H1 (cell line): ENCODE data around the gene CD300LF. TPM values are rescaled to one million over a fixed set of nuclear protein-coding genes. Genes with fewer than 3 reads are reported as not detected.

Source experiments
- CTCF ChIA-PET: fragments of 300-600 bp; sonication (Branson Sonifier 250); formaldehyde crosslinking; loops from one replicate; lab custom pipeline; 2021; ENCODE audit not compliant: partially characterized antibody; lab: Charles Lee
- POLR2A ChIA-PET: fragments of 300-600 bp; sonication (Branson Sonifier 250); formaldehyde crosslinking; loops from one replicate; lab custom pipeline; 2021; ENCODE audit warnings: inconsistent platforms; ENCODE audit not compliant: partially characterized antibody; lab: Charles Lee
- DNase-seq, 2 experiments: peaks; one replicate each; pipeline versions ENCODE4 v3.0.0 to v3.0.0-alpha.2; 2010 to 2022; ENCODE audit warnings: low spot score in 2 of 2, low read depth in 1 of 2, mixed read lengths in 1 of 2
- FAIRE-seq: peaks from 2 replicates; lab custom pipeline; 2011; peaks lifted over from hg19 to GRCh38; lab: Jason Lieb, UNC
- H2AFZ ChIP-seq: 2 replicates; pipeline ENCODE4 v1.8.1; 2012; ENCODE audit warnings: low read length, inconsistent platforms
- H2AK5ac ChIP-seq: 2 replicates; pipeline ENCODE4 v1.6.1; 2013; ENCODE audit warnings: low read depth, low read length
- H2BK120ac ChIP-seq: replicated peaks from 2 replicates; pipeline ENCODE3; 2013; ENCODE audit warnings: low read depth, low read length, inconsistent platforms
- H2BK12ac ChIP-seq: 2 replicates; pipeline ENCODE4 v1.6.1; 2013; ENCODE audit warnings: low read depth, low read length
- H2BK15ac ChIP-seq: 2 replicates; pipeline ENCODE4 v1.6.1; 2013; ENCODE audit warnings: low read length
- H2BK20ac ChIP-seq: 2 replicates; pipeline ENCODE4 v1.6.1; 2013; ENCODE audit warnings: low read length
- H2BK5ac ChIP-seq: 2 replicates; pipeline ENCODE4 v1.6.1; 2013; ENCODE audit warnings: low read depth, low read length
- H3K14ac ChIP-seq: 2 replicates; pipeline ENCODE4 v1.6.1; 2013; ENCODE audit warnings: inconsistent platforms; ENCODE audit not compliant: insufficient read length
- H3K18ac ChIP-seq: 2 replicates; pipeline ENCODE4 v1.6.1; 2013; ENCODE audit warnings: low read length; ENCODE audit errors: extremely low read depth
- H3K23ac ChIP-seq: 2 replicates; pipeline ENCODE4 v1.6.1; 2013; ENCODE audit warnings: inconsistent platforms; ENCODE audit not compliant: insufficient read length
- H3K23me2 ChIP-seq: 2 replicates; pipeline ENCODE4 v1.6.1; 2013; ENCODE audit warnings: low read depth, low read length
- H3K27ac ChIP-seq: 2 replicates; pipeline ENCODE4 v1.6.1; 2011; ENCODE audit warnings: low read depth, low read length, inconsistent platforms
- H3K27me3 ChIP-seq, 4 experiments: replicated peaks in 1 of 4; 1 replicate in 1 of 4; 2 replicates in 3 of 4; pipeline versions ENCODE4 v1.6.1 to v1.8.1; 2011 to 2013; ENCODE audit warnings: low read length in 3 of 4, mild to moderate bottlenecking in 3 of 4, inconsistent platforms in 2 of 4, mixed read lengths in 2 of 4, moderate library complexity in 1 of 4; ENCODE audit not compliant: control insufficient read depth in 3 of 4, insufficient read depth in 3 of 4; ENCODE audit errors: extremely low read depth in 1 of 4
- H3K36me3 ChIP-seq, 4 experiments: 2 replicates each; pipeline versions ENCODE4 v1.6.1 to v1.8.1; 2011 to 2013; ENCODE audit warnings: mild to moderate bottlenecking in 4 of 4, low read length in 3 of 4, moderate library complexity in 2 of 4, control low read depth in 1 of 4, inconsistent platforms in 1 of 4; ENCODE audit not compliant: insufficient read depth in 4 of 4, control insufficient read depth in 2 of 4
- H3K4ac ChIP-seq: replicated peaks from 2 replicates; pipeline ENCODE3; 2013; ENCODE audit warnings: low read length, low read depth, mixed read lengths, inconsistent platforms; ENCODE audit not compliant: insufficient read length
- H3K4me1 ChIP-seq, 4 experiments: replicated peaks in 1 of 4; 1 replicate in 1 of 4; 2 replicates in 3 of 4; pipeline versions ENCODE4 v1.6.1 to v1.8.1; 2011 to 2013; ENCODE audit warnings: low read length in 3 of 4, inconsistent platforms in 2 of 4, mixed read lengths in 1 of 4; ENCODE audit not compliant: insufficient read depth in 4 of 4, control insufficient read depth in 3 of 4
- H3K4me2 ChIP-seq, 2 experiments: 2 replicates each; pipeline versions ENCODE4 v1.6.1 to v1.8.1; 2011 to 2013; ENCODE audit warnings: low read depth in 2 of 2, low read length in 2 of 2, control low read depth in 1 of 2, inconsistent platforms in 1 of 2, mild to moderate bottlenecking in 1 of 2; ENCODE audit not compliant: insufficient read depth in 1 of 2
- H3K4me3 ChIP-seq, 4 experiments: fragments of 200-600, 300-600 bp in 1 of 4; sonication (generic), shearing (Covaris generic), sonication (Bioruptor Twin) in 1 of 4; 2 replicates each; pipeline versions ENCODE4 v1.5.1 to v1.8.1; 2011 to 2016; ENCODE audit warnings: low read length in 4 of 4, low read depth in 3 of 4, control low read depth in 2 of 4, inconsistent platforms in 2 of 4, mild to moderate bottlenecking in 2 of 4, mixed read lengths in 1 of 4, moderate library complexity in 1 of 4; ENCODE audit not compliant: insufficient read depth in 2 of 4; ENCODE audit errors: extremely low read depth in 1 of 4
- H3K56ac ChIP-seq: replicated peaks from 2 replicates; pipeline ENCODE3; 2013; ENCODE audit warnings: low read depth, mild to moderate bottlenecking, mixed read lengths, low read length, inconsistent platforms; ENCODE audit not compliant: insufficient read length
- H3K79me1 ChIP-seq: 2 replicates; pipeline ENCODE4 v1.6.1; 2013; ENCODE audit warnings: low read depth, low read length, control low read depth
- H3K79me2 ChIP-seq, 2 experiments: 2 replicates each; pipeline versions ENCODE4 v1.6.1 to v1.8.1; 2012 to 2013; ENCODE audit warnings: low read length in 2 of 2, mild to moderate bottlenecking in 2 of 2, inconsistent platforms in 1 of 2; ENCODE audit not compliant: insufficient read depth in 2 of 2, control insufficient read depth in 1 of 2
- H3K9ac ChIP-seq, 4 experiments: replicated peaks in 1 of 4; 1 replicate in 1 of 4; 2 replicates in 3 of 4; pipeline versions ENCODE4 v1.6.1 to v1.8.1; 2011 to 2013; ENCODE audit warnings: low read depth in 3 of 4, low read length in 3 of 4, control low read depth in 2 of 4, mild to moderate bottlenecking in 2 of 4, moderate library complexity in 2 of 4, inconsistent platforms in 1 of 4; ENCODE audit errors: extremely low read depth in 1 of 4
- H3K9me3 ChIP-seq, 2 experiments: 2 replicates each; pipeline versions ENCODE4 v1.6.1 to v1.8.1; 2012 to 2013; ENCODE audit warnings: mild to moderate bottlenecking in 2 of 2, moderate library complexity in 2 of 2, control low read depth in 1 of 2, inconsistent platforms in 1 of 2, low read depth in 1 of 2, low read length in 1 of 2, mixed read lengths in 1 of 2; ENCODE audit not compliant: insufficient read depth in 2 of 2
- H4K20me1 ChIP-seq, 2 experiments: replicated peaks in 1 of 2; 2 replicates each; pipeline versions ENCODE3 to v1.8.1; 2011 to 2013; ENCODE audit warnings: inconsistent platforms in 2 of 2, low read length in 2 of 2, mild to moderate bottlenecking in 1 of 2; ENCODE audit not compliant: insufficient read depth in 2 of 2, control insufficient read depth in 1 of 2
- H4K5ac ChIP-seq: 2 replicates; pipeline ENCODE4 v1.6.1; 2013; ENCODE audit warnings: low read length, low read depth, mixed read lengths, inconsistent platforms; ENCODE audit not compliant: insufficient read length
- H4K8ac ChIP-seq: 2 replicates; pipeline ENCODE4 v1.8.0; 2013; ENCODE audit warnings: mild to moderate bottlenecking, moderate library complexity, low read length, inconsistent platforms; ENCODE audit not compliant: insufficient read depth; ENCODE audit errors: extremely low read depth
- H4K91ac ChIP-seq: replicated peaks from 2 replicates; pipeline ENCODE3; 2013; ENCODE audit warnings: low read length, mixed read lengths, inconsistent platforms; ENCODE audit not compliant: insufficient read length
- SAP30 ChIP-seq: fragments of 300-600 bp; sonication (generic); IDR thresholded peaks from 2 replicates; pipeline ENCODE4 v1.7.1; 2012; ENCODE audit warnings: low read length, moderate library complexity, mild to moderate bottlenecking, inconsistent platforms; ENCODE audit not compliant: insufficient read depth, insufficient replicate concordance
- YY1 ChIP-seq: IDR thresholded peaks from 2 replicates; pipeline ENCODE4 v1.6.1; 2011; ENCODE audit warnings: low read depth, mild to moderate bottlenecking, low read length
- WGBS, 2 experiments: shearing (Covaris generic) in 1 of 2; methylation state at CpG; one replicate each; pipeline versions ENCODE4 v1.1.6 to v1.1.7; 2013 to 2015; ENCODE audit warnings: low lambda C conversion rate in 2 of 2, mixed read lengths in 2 of 2, inconsistent platforms in 1 of 2, low coverage in 1 of 2, missing lambda C conversion rate in 1 of 2; ENCODE audit not compliant: insufficient replicate concordance in 2 of 2, insufficient coverage in 1 of 2, insufficient read length in 1 of 2; ENCODE audit errors: extremely low coverage in 1 of 2, missing lambda C conversion rate in 1 of 2; 5-methylcytosine and 5-hydroxymethylcytosine counted together
- polyA plus RNA-seq, 7 experiments: library from polyadenylated mRNA; depleted of rRNA in 3 of 7; stranded (reverse) in 5 of 7; unstranded in 2 of 7; fragments of >200 nt in 5 of 7; fragments of 200-250 nt in 2 of 7; gene quantifications; 1 replicate in 5 of 7; 2 replicates in 1 of 7; 4 replicates in 1 of 7; pipeline versions ENCODE4 v1.2.1 to v1.2.3, GENCODE V29; 2011 to 2013; ENCODE audit warnings: missing spikeins in 2 of 7, mixed read lengths in 2 of 7
- total RNA-seq: library from RNA; stranded (reverse); fragmentation: NEBNext Ultra II Directional; extraction: Animal tissue kit (Norgen Biotek cat#: 25700); gene quantifications from 2 replicates; pipeline ENCODE4 v1.2.1, GENCODE V29; 2021

The CD300LF gene
- total and polyA plus RNA-seq, 2 of the 8 experiments (the other 6 are each of a cell fraction or from before 2014, with no cell fraction given) = not detected

DNA sequence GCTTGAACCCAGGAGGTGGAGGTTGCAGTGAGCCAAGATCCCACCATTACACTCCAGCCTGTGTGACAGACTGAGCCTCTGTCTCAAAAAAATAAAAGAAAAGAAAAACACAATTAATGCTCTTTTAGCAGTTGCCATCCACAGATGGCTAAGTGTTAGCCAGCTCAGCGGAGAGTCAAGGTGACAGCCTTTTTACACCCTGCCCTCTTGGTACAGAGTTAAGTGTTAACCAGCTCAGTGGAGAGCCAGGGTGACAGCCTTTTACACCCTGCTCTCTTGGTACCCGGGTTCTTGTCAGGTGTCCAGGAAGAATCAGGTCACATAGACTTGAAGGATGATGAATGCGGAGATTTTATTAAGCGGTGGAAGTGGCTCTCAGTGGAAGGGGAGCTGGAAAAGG is 7.8 kb upstream of the CD300LF start:
- H2AK5ac ChIP-seq = no peak overlapping the region
- H3K23ac ChIP-seq = no peak overlapping the region
- no peaks in the 10 kb centered on the region for H3K79me1 ChIP-seq
- H4K5ac ChIP-seq = no peak overlapping the region
- H3K4me2 ChIP-seq = no peak overlapping the region
- H3K14ac ChIP-seq = no peak overlapping the region
- WGBS, 2 experiments = 97% methylated on average over 4 of the region's 4 CpGs; no CpG with 5 or more reads in 1 of the 2 experiments
- H3K4me3 ChIP-seq = no peak overlapping the region
- no peak for FAIRE-seq
- no peaks in the 10 kb centered on the region for H4K20me1 ChIP-seq
- no peak overlapping the region for H4K8ac ChIP-seq
- no peaks in the 10 kb centered on the region for H3K36me3 ChIP-seq
- no peak overlapping the region for H3K4ac ChIP-seq
- no peak overlapping the region for H2BK120ac ChIP-seq
- H2BK20ac ChIP-seq = no peak overlapping the region
- H3K9me3 ChIP-seq = no peaks in the 10 kb centered on the region
- TF ChIP-seq SAP30 (no peak), YY1 (no peak)
- POLR2A ChIA-PET = no interaction called here
- no peak overlapping the region for H3K27ac ChIP-seq
- no peak overlapping the region for H2AFZ ChIP-seq
- H3K9ac ChIP-seq = no peak overlapping the region
- H4K91ac ChIP-seq = no peak overlapping the region
- H3K4me1 ChIP-seq = no peaks in the 10 kb centered on the region
- H2BK5ac ChIP-seq = no peak overlapping the region
- H3K27me3 ChIP-seq = no peaks in the 10 kb centered on the region
- H3K23me2 ChIP-seq = no peaks in the 10 kb centered on the region
- H3K79me2 ChIP-seq = no peaks in the 10 kb centered on the region
- no peak overlapping the region for H2BK15ac ChIP-seq
- CTCF ChIA-PET = interaction anchor here (1.2 to 1.5 kb wide), 2 partner anchors 16 to 71 kb away, joined by 3 to 4 read pairs; no protein-coding TSS in a partner anchor
- H3K18ac ChIP-seq = no peak overlapping the region
- DNase-seq = no peak
- no peak overlapping the region for H3K56ac ChIP-seq
- H2BK12ac ChIP-seq = no peak overlapping the region
